Measurements from ENCODE around the gene DUT. TPM values are rescaled to one million over a fixed set of nuclear protein-coding genes. Genes with fewer than 3 reads are reported as not detected.
A peak's percentile ranks its signal among the peaks of the same experiment; 100 is the strongest.

The DUT gene
- total and polyA plus RNA-seq, 2 of the 8 experiments (the other 6 are each of a cell fraction or from before 2014, with no cell fraction given) = 71.5 to 246 TPM

- TF ChIP-seq ATF2 (IDR thresholded peaks at IDR 0.05; ENCODE audit: low read length) (no peak), USF2 (IDR thresholded peaks at IDR 0.05; ENCODE audit: low read length) (no peak), EZH2 (IDR thresholded peaks at IDR 0.05; ENCODE audit: low read depth, low read length, severe bottlenecking) (no peak), SP4 (IDR thresholded peaks at IDR 0.05; ENCODE audit: low read length) (no peak), ZNF274 (IDR thresholded peaks at IDR 0.05; ENCODE audit: borderline replicate concordance, extremely low read depth, low read length) (no peak), SUZ12 (IDR thresholded peaks at IDR 0.05; ENCODE audit: low read length) (no peak), NRF1 (IDR thresholded peaks at IDR 0.05; ENCODE audit: low read depth, low read length) (no peak), KDM1A (IDR thresholded peaks at IDR 0.05; ENCODE audit: borderline replicate concordance, low read length) (no peak), MAX (IDR thresholded peaks at IDR 0.05) (peak; percentile 59), SAP30 (IDR thresholded peaks at IDR 0.05; ENCODE audit: insufficient read depth, insufficient replicate concordance, low read length) (peak; percentile 63), CBX5 (IDR thresholded peaks at IDR 0.05; ENCODE audit: low read depth, low read length) (no peak), SIN3A (conservative IDR thresholded peaks at IDR 0.05 in 1 of 2, IDR thresholded peaks at IDR 0.05 in 1 of 2; ENCODE audit: low read depth in 1 of 2, low read length in 2 of 2) (peak; percentile 82 to 83; a peak in 3 of 4 replicates), JUN (IDR thresholded peaks at IDR 0.05; ENCODE audit: low read depth, low read length) (no peak), E2F6 (IDR thresholded peaks at IDR 0.05) (no peak), POU5F1 (IDR thresholded peaks at IDR 0.05; ENCODE audit: low read depth, low read length) (no peak), EGR1 (IDR thresholded peaks at IDR 0.05; ENCODE audit: borderline replicate concordance, low read depth, low read length) (no peak), CHD2 (IDR thresholded peaks at IDR 0.05; ENCODE audit: low read length) (no peak)
Measured at GRCh38 chr15:48330855-48331795, at the start of gene DUT (continued).

All from H1 (cell line).